ENCODE measurements around the gene HSFX3. TPM values are rescaled to one million over a fixed set of nuclear protein-coding genes. Genes with fewer than 3 reads are reported as not detected.
"Not testable (repeated sequence)": the region's sequence is repeated elsewhere in the genome, so short reads cannot be mapped to it uniquely, and the experiment has no call there.

HSFX3 gene
- total RNA-seq: not detected

- not testable (repeated sequence) for DNase-seq (ENCODE audit: low spot score)
Observed at GRCh38 chrX:149549701-149550100, at the start of gene HSFX3. Gene HSFX3 (minus strand): TSS chrX:149549924. CDS start chrX:149549852, 72 bp downstream.

- not testable (repeated sequence) for DNase-seq (ENCODE audit: low spot score)
Observed at GRCh38 chrX:149598603-149599002, 48.9 kb upstream of the HSFX3 start.

- DNase-seq (ENCODE audit: low spot score): not testable (repeated sequence)
Observed at GRCh38 chrX:149595943-149596342, 46.2 kb upstream of the HSFX3 start.

GRCh38 chrX:149595214-149595613, 45.5 kb upstream of the HSFX3 start, which contains the start of gene HSFX2:
Gene HSFX2 (minus strand): TSS chrX:149595314. CDS start chrX:149594700, 614 bp downstream.
- DNase-seq (ENCODE audit: low spot score): not testable (repeated sequence)

- DNase-seq (ENCODE audit: low spot score): not testable (repeated sequence)
Observed at GRCh38 chrX:149590993-149591392, 41.3 kb upstream of the HSFX3 start.

GRCh38 chrX:149587359-149587758, 37.6 kb upstream of the HSFX3 start, which contains the start of gene MAGEA9B:
Gene MAGEA9B (minus strand): TSS chrX:149587459. CDS start chrX:149583179, 4,280 bp downstream.
- DNase-seq (ENCODE audit: low spot score): not testable (repeated sequence)

- not testable (repeated sequence) for DNase-seq (ENCODE audit: low spot score)
Observed at GRCh38 chrX:149585631-149586030, 35.9 kb upstream of the HSFX3 start.

- DNase-seq (ENCODE audit: low spot score): not testable (repeated sequence)
Observed at GRCh38 chrX:149573456-149573855, 23.7 kb upstream of the HSFX3 start.

GRCh38 chrX:149572743-149573142, 23.0 kb upstream of the HSFX3 start:
- no peak for DNase-seq (ENCODE audit: low spot score)

- no peak for DNase-seq (ENCODE audit: low spot score)
Observed at GRCh38 chrX:149571770-149572169, 22.0 kb upstream of the HSFX3 start.

- no peak for DNase-seq (ENCODE audit: low spot score)
Observed at GRCh38 chrX:149570668-149571067, 20.9 kb upstream of the HSFX3 start.

- no peak for DNase-seq (ENCODE audit: low spot score)
Observed at GRCh38 chrX:149569770-149570169, 20.0 kb upstream of the HSFX3 start.

GRCh38 chrX:149568701-149569296, 19.1 kb upstream of the HSFX3 start:
- no peak for DNase-seq (ENCODE audit: low spot score)

- no peak for DNase-seq (ENCODE audit: low spot score)
Observed at GRCh38 chrX:149567621-149568417, 18.1 kb upstream of the HSFX3 start.

- no peak for DNase-seq (ENCODE audit: low spot score)
Observed at GRCh38 chrX:149563359-149563758, 13.6 kb upstream of the HSFX3 start.

GRCh38 chrX:149555251-149555650, 5.5 kb upstream of the HSFX3 start:
- DNase-seq (ENCODE audit: low spot score): not testable (repeated sequence)

- not testable (repeated sequence) for DNase-seq (ENCODE audit: low spot score)
Observed at GRCh38 chrX:149551939-149552248, 2.2 kb upstream of the HSFX3 start.

GRCh38 chrX:149551245-149551938, 1.7 kb upstream of the HSFX3 start:
- DNase-seq (ENCODE audit: low spot score): not testable (repeated sequence)

GRCh38 chrX:149550454-149550853, 730 bp upstream of the HSFX3 start:
- DNase-seq (ENCODE audit: low spot score): not testable (repeated sequence)

GRCh38 chrX:149547782-149548181, 1.9 kb downstream of the HSFX3 start:
- DNase-seq (ENCODE audit: low spot score): not testable (repeated sequence)

GRCh38 chrX:149546962-149547361, 2.8 kb downstream of the HSFX3 start:
- DNase-seq (ENCODE audit: low spot score): not testable (repeated sequence)
